GM12891 (cell line): ENCODE measurements around the gene NRXN3.
"Not testable (repeated sequence)": the region's sequence is repeated elsewhere in the genome, so short reads cannot be mapped to it uniquely, and the experiment has no call there.

ENCODE experiments used
- DNase-seq: peaks from one replicate; pipeline ENCODE4 v3.0.0; 2011; ENCODE audit warnings: low spot score; ENCODE audit not compliant: insufficient read length
- FAIRE-seq: peaks from 2 replicates; lab custom pipeline; 2011; peaks lifted over from hg19 to GRCh38; lab: Jason Lieb, UNC
- PAX5 ChIP-seq: IDR thresholded peaks from 2 replicates; pipeline ENCODE4 v1.6.1; 2011; ENCODE audit warnings: low read length, moderate library complexity, mild to moderate bottlenecking; ENCODE audit not compliant: insufficient read depth, severe bottlenecking
- POLR2A ChIP-seq: IDR thresholded peaks from 2 replicates; pipeline ENCODE4 v1.6.1; 2011; ENCODE audit warnings: low read depth, low read length, control low read depth
- POLR2AphosphoS5 ChIP-seq: IDR thresholded peaks from 2 replicates; pipeline ENCODE4 v1.6.1; 2011; ENCODE audit warnings: low read depth, low read length, control low read depth
- POU2F2 ChIP-seq: IDR thresholded peaks from 2 replicates; pipeline ENCODE4 v1.6.1; 2011; ENCODE audit warnings: low read depth, mild to moderate bottlenecking, control low read depth, low read length, moderate library complexity
- SPI1 ChIP-seq: IDR thresholded peaks from 2 replicates; pipeline ENCODE4 v1.6.1; 2011; ENCODE audit warnings: low read depth, low read length, control low read depth
- TAF1 ChIP-seq: IDR thresholded peaks from 2 replicates; pipeline ENCODE4 v1.6.1; 2011; ENCODE audit warnings: low read depth, low read length, control low read depth

NRXN3 gene

DNA sequence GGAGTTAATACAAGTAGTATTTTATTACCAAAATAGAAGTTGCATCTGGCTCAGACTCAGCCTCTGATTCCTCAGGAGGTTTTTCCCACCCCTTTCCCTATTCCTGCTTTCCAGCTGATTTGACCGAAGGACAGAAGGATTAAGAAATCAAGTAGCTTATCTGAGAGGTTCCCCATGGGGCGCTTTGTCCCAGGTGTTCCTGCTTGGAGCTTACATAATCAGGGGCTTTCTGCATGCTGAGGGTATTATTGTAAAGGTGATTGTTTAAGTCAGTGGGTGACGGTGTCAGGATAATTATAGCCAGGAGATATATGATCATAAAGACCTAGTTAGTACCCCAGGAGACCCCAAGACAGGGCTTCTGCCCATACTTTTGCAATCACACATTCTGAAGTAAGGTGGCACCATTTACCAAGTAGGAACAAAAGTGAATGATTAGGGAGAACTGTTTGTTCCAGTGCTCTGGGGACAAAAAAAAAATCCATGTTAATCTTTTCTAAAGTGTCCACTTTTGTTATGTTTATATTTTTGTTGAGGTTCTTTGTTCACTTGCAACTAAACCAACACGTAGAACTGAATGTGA, 921.3 kb downstream of the NRXN3 start:
- TF ChIP-seq POLR2A (no peak), POLR2AphosphoS5 (no peak), POU2F2 (no peak), PAX5 (no peak), SPI1 (no peak), TAF1 (no peak)
- FAIRE-seq = no peak
- DNase-seq = no peak

DNA sequence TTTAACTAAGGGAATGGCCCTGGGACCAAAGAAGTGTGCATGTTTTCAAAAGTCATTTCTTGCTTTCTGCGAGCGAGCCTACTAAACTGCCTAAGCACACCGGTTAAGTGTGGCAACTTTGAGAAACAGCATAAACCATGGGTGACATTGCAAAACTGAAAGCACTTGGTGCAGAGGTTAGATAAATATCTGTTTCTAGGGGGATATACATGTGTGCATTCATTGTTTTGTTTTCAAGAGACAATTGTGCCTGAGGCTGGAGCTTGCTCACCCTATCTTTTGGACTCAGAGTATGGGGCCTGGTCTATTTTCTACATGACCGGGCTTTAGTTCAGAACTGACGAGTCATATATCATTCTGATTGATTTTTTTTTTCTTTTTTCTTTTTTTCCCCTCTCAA, 923.4 kb downstream of the NRXN3 start:
- TF ChIP-seq TAF1 (no peak), PAX5 (no peak), POLR2AphosphoS5 (no peak), SPI1 (no peak), POU2F2 (no peak), POLR2A (no peak)
- FAIRE-seq (no peak), DNase-seq (no peak)

GRCh38 chr14:79094951-79095350, 924.8 kb downstream of the NRXN3 start:
- DNase-seq (no peak), FAIRE-seq (no peak)
- no peak for TF ChIP-seq SPI1
- TF ChIP-seq TAF1 = no peak
- no peak for TF ChIP-seq POU2F2
- TF ChIP-seq POLR2A = no peak
- no peak for TF ChIP-seq PAX5
- TF ChIP-seq POLR2AphosphoS5 = no peak

- TF ChIP-seq TAF1 (no peak), POLR2A (no peak), PAX5 (no peak), POU2F2 (no peak), SPI1 (no peak), POLR2AphosphoS5 (no peak)
- FAIRE-seq (no peak), DNase-seq (no peak)
These were observed 926.6 kb downstream of the NRXN3 start for GRCh38 chr14:79096811-79097210.

DNA sequence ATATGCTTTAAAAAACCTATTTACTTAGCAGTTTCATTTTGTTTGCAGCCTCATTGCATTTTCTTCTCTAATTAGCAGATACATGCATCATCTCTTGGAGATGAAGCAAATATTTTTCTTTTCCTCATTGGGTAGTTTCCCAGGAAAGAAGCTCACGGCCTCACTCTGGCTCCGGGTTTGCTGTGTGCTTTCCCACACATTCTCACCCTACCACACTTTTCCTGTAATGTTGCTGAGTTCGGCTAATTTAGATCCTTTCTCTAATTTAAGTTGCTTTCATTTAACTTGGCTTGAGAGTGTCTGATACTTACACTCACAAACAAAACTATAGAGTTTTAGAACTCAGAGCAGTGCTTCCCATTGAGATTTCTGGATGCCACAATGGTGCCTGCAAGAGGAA, 928.2 kb downstream of the NRXN3 start:
- no peak for FAIRE-seq

GRCh38 chr14:79100578-79100977, 930.4 kb downstream of the NRXN3 start:
- TF ChIP-seq POLR2AphosphoS5 (no peak), POLR2A (no peak), SPI1 (no peak), TAF1 (no peak), PAX5 (no peak), POU2F2 (no peak)
- DNase-seq (no peak), FAIRE-seq (no peak)

More for the DNA sequence above, 928.2 kb downstream of the NRXN3 start:
- no peak for DNase-seq
- no peak for TF ChIP-seq SPI1

DNA sequence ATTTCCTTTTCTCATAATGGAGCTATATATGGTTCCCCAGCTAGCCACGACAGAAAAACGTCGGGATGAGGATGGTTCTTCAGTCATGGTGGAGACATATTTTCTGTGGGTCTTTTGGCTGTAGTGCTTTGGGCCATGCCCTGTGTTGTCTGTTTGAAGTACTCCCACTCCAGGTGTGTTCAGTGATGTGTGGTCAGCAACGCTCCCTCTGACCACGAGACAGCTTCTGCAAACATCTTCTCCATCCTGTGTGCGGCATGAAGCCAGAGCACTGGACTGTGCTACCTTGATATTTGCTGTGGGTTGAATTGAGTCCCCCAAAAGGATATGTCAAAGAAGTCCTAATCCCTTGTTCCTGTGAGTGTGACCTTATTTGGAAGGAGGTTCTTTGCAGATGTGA, 931.2 kb downstream of the NRXN3 start:
- TF ChIP-seq POLR2AphosphoS5 = no peak
- TF ChIP-seq PAX5 = no peak
- no peak for TF ChIP-seq SPI1
- FAIRE-seq = no peak
- no peak for DNase-seq

GRCh38 chr14:79103764-79104163, 933.6 kb downstream of the NRXN3 start:
- DNase-seq (no peak), FAIRE-seq (no peak)
- TF ChIP-seq PAX5 (no peak), SPI1 (no peak), TAF1 (no peak)

GRCh38 chr14:79110564-79110963, 940.4 kb downstream of the NRXN3 start:
- not testable (repeated sequence) for DNase-seq, FAIRE-seq

DNA sequence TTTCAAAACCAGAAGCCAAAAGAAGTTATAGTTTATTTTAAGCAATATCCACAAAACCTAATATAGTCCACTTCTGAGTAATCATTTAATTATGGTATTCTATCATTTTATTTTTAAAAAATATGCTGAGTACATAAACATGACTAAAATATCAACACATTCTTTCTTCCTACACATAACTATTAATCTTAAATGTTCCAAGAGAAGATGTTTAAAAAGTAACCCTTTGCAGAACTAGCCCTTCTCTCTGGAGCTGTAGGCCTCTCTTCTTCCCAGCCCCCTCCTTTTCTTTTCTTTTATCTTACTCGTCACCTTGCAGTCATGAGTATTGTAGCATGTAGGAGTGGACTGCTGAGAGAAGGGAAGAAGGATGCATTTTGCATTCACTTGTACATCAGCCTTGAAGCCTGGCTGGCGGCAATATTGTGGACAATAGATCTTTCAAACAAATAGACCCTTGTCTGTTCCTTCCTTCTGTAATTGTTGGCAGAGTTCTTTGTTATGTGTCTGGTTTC, 941.9 kb downstream of the NRXN3 start:
- DNase-seq (no peak), FAIRE-seq (no peak)
- TF ChIP-seq POLR2AphosphoS5 = no peak
- no peak for TF ChIP-seq TAF1
- TF ChIP-seq SPI1 = no peak
- TF ChIP-seq POLR2A = no peak
- no peak for TF ChIP-seq POU2F2
- no peak for TF ChIP-seq PAX5

GRCh38 chr14:79117561-79117960, 947.4 kb downstream of the NRXN3 start:
- DNase-seq (no peak), FAIRE-seq (no peak)
- TF ChIP-seq SPI1 (no peak), PAX5 (no peak), TAF1 (no peak), POLR2AphosphoS5 (no peak)

DNA sequence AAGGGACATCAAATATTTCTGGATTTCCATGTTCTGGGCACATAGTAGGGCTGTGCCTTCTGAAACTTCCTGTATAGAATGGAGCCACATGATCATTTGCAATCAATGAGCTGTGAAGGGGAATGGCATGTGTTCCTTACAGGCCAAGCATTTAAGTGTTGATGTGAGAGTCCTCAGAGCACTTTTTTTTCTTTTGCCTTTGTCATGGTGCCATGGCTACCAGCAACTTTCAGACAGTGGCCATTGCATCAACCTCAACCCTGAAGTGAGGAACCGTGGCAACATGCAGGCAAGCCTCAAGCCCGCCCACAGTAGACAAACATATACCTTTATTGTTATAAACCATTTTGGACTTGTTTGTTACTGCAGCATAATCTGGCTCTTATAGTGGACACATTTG, 948.1 kb downstream of the NRXN3 start:
- FAIRE-seq = no peak
- TF ChIP-seq POU2F2 = no peak
- TF ChIP-seq PAX5 = no peak

More for the DNA sequence above, 948.1 kb downstream of the NRXN3 start:
- no peak for DNase-seq
